ENCODE data around the gene KLHL13. TPM values are rescaled to one million over a fixed set of nuclear protein-coding genes. Genes with fewer than 3 reads are reported as not detected.

The KLHL13 gene
- total RNA-seq, 2 experiments from 2014 or later: 0.29 to 0.42 TPM

- CTCF ChIA-PET: no interaction called here
- POLR2A ChIA-PET: no interaction called here
These were observed 224.1 kb downstream of the KLHL13 start for GRCh38 chrX:117892469-117892868.

GRCh38 chrX:117871796-117872195, 244.8 kb downstream of the KLHL13 start:
- ChIA-PET CTCF (no interaction called here), POLR2A (no interaction called here)

GRCh38 chrX:117860517-117860916, 256.1 kb downstream of the KLHL13 start:
- CTCF ChIA-PET: no interaction called here
- POLR2A ChIA-PET: no interaction called here

- ChIA-PET CTCF (no interaction called here), POLR2A (no interaction called here)
These were observed 261.8 kb downstream of the KLHL13 start for GRCh38 chrX:117854806-117855205.

- ChIA-PET POLR2A (no interaction called here), CTCF (no interaction called here)
These were observed 265.6 kb downstream of the KLHL13 start for GRCh38 chrX:117851025-117851424.

Other genes with a start within 250 kb of the KLHL13 start
- gene WDR44, start 229.3 kb upstream of the KLHL13 start, total RNA-seq: 10 to 100 TPM; 10.3 to 12.0 TPM

Measured in activated CD8-positive, alpha-beta memory T cell treated with anti-CD3 and anti-CD28 coated beads for 36 hours (primary cell).